ENCODE measurements around the gene COPG2. TPM values are rescaled to one million over a fixed set of nuclear protein-coding genes. Genes with fewer than 3 reads are reported as not detected.

Gene COPG2
- total RNA-seq, 1 donor, result 47.9 TPM

DNA sequence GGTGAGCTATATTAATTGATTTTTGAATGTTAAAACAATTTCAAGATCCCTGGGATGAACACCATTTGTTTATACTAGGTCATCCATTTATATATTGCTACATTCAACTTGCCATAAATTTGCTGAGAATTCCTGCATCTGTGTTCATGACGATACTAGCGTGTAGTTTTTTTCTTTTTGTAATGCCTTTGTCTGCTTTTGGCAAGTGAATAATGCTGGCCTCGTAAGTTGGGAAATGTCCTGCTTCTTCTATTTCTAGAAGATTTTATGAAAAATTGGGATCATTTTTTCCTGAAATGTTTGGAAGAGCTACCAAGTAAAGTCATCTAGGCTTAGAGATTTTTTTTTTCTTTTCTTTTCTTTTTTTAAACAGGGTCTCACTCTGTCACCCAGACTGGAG is 189.6 kb downstream of the COPG2 start:
- no peak overlapping the region for H3K4me3 ChIP-seq (ENCODE audit: low read depth, low read length)
- TF ChIP-seq, protein P1, sequence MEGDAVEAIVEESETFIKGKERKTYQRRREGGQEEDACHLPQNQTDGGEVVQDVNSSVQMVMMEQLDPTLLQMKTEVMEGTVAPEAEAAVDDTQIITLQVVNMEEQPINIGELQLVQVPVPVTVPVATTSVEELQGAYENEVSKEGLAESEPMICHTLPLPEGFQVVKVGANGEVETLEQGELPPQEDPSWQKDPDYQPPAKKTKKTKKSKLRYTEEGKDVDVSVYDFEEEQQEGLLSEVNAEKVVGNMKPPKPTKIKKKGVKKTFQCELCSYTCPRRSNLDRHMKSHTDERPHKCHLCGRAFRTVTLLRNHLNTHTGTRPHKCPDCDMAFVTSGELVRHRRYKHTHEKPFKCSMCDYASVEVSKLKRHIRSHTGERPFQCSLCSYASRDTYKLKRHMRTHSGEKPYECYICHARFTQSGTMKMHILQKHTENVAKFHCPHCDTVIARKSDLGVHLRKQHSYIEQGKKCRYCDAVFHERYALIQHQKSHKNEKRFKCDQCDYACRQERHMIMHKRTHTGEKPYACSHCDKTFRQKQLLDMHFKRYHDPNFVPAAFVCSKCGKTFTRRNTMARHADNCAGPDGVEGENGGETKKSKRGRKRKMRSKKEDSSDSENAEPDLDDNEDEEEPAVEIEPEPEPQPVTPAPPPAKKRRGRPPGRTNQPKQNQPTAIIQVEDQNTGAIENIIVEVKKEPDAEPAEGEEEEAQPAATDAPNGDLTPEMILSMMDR (IDR thresholded peaks at IDR 0.05; ENCODE audit: insufficient read depth, low read depth, low read length), result no peak
- DNase-seq (ENCODE audit: low read depth), result no peak

DNA sequence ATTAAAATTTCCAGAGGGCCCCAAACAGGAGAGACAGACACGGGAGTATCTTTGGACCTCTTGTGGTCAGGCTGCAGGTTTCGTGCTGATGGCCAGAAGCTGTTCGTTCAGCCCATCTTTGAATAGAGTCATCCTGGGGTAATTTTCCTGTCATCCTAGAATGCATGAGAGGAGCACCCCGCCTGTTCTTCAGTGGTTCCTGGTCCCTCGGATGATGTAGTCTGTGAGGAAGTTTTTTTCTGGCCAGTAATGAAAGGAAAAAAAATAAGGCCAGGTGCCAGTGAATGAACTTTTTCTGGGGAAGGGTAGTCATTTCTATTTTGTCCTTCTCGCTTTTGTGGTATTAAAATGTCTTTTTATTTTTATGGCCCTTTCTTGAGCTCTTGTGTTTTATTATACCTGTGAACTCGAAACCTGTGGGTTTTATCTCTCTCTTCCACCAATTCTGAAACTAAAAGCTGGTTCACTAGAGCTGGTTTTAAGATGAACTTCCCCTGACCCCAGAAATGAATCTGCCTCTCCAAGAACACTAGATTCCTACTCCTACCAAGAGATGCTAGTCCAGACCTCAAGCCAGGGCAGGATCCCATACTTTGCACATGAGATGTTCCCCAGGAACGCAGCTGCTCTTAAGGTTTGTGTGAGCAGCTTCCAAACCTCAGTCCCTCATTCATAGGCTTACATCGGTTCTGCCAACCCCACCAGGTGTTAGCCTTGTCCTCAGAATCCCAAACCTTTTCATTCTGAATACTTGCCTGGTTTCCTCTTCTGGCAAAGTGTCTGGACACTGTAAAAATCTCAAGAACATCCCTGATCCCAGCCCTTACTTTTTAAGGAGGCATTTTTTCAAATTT is 192.0 kb downstream of the COPG2 start:
- DNase-seq (ENCODE audit: low read depth), result no peak
- H3K4me3 ChIP-seq (ENCODE audit: low read depth, low read length), result no peak overlapping the region
- TF ChIP-seq, protein P1 (IDR thresholded peaks at IDR 0.05; ENCODE audit: insufficient read depth, low read depth, low read length), result no peak

DNA sequence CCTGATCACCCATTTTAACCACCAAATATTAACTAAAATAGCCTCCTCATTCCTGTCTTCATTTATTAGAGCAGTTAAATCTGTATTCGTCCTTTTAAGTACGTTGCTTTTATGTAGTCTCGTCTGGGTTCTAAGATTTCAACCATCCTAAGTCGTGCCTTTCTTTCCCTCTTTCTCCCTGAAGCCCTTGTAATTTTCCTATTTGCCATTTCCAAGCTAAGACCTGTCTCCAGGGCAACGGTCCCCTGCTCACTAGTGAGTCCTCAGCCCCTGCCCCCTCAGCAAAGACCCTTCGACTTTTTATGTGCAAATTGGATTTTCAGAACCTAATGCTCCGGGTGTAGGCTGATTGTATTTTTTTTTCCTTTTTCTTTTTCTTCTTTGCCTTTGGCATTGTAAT is 192.8 kb downstream of the COPG2 start:
- TF ChIP-seq, protein P1 (IDR thresholded peaks at IDR 0.05; ENCODE audit: insufficient read depth, low read depth, low read length), result no peak
- DNase-seq (ENCODE audit: low read depth), result no peak
- no peak overlapping the region for H3K4me3 ChIP-seq (ENCODE audit: low read depth, low read length)

DNA sequence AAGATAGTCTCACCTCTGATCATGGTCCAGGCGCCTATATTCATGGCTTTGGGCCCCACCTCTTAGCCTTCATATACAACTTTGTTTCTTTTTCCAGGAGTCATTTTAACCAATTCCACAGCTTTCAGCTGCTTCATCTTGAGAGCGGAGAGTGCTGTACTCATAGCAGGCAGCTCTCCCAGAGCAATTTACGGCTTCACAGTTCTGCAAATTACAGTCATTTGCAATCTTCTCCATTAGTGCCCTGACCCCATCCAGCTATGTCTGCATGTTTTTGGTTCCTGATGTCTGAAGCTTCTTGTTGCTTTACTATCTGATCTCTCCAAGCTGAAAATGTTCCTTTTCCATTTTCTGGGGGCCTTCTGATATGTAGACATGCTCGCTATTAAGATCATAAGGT is 194.7 kb downstream of the COPG2 start:
- TF ChIP-seq, protein P1 (IDR thresholded peaks at IDR 0.05; ENCODE audit: insufficient read depth, low read depth, low read length), result no peak
- no peak overlapping the region for H3K4me3 ChIP-seq (ENCODE audit: low read depth, low read length)
- DNase-seq (ENCODE audit: low read depth), result no peak

DNA sequence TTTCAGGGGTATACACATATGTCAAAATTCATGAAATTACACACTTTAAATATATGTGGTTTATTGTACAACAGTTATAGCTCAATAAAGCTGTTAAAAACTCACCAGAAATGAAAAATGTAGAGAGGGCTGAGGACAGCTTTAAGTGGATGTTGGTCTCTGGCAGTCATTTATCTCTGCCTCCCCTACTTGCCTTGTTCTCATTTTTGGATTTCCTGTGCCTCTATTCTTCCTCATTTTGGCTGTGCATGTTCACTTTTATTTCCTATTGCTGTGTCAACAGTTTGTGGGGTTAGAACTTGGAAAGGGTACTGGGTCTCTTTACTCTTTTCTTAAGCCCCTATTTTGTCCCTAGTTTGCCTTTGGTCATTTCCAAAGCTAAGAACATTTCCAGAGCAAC is 195.3 kb downstream of the COPG2 start:
- TF ChIP-seq, protein P1 (IDR thresholded peaks at IDR 0.05; ENCODE audit: insufficient read depth, low read depth, low read length), result no peak
- no peak overlapping the region for H3K4me3 ChIP-seq (ENCODE audit: low read depth, low read length)
- DNase-seq (ENCODE audit: low read depth), result no peak

DNA sequence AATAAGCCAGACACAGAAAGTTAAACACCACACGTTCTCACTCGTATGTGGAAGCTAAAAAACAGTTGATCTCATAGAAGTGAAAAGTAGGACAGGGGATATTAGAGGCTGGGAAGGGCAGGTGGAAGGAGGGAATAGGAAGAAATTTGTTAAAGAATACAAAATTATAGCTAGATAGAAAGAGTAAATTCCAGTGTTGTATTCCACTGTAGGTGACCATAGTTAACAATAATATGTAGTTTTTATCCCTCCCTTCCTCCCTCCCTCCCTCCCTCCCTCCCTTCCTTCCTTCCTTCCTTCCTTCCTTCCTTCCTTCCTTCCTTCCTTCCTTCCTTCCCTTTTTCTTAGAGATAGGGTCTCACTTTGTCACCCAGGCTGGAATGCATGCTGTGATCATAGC is 196.6 kb downstream of the COPG2 start:
- no peak overlapping the region for H3K4me3 ChIP-seq (ENCODE audit: low read depth, low read length)
- TF ChIP-seq, protein P1 (IDR thresholded peaks at IDR 0.05; ENCODE audit: insufficient read depth, low read depth, low read length), result no peak
- DNase-seq (ENCODE audit: low read depth), result no peak

DNA sequence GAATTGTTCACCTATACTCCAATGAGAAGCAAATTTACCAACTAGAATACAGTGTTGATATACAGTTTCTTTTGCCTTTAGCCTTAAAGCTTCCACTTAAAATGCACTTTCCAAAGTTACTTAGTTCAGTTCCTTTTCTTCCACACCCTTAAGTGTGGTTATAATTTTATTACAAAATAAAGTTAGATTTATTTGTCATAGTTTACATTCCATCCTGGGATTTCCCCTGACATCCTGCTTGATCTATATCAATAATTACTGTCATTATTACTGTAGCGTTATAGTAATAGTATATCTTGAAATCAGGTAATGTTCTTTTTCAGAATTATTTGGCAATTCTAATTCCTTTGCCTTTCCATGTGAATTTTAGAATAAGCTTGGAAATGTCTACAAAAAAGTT is 199.9 kb downstream of the COPG2 start:
- TF ChIP-seq, protein P1 (IDR thresholded peaks at IDR 0.05; ENCODE audit: insufficient read depth, low read depth, low read length), result no peak
- no peak for DNase-seq (ENCODE audit: low read depth)

More for the DNA sequence above, 199.9 kb downstream of the COPG2 start:
- no peak overlapping the region for H3K4me3 ChIP-seq (ENCODE audit: low read depth, low read length)
